ENCODE data around the gene ZBTB26.
"Not testable (repeated sequence)": the region's sequence is repeated elsewhere in the genome, so short reads cannot be mapped to it uniquely, and the experiment has no call there.

Gene ZBTB26

GRCh38 chr9:122940749-122941581 lies 9.7 kb upstream of the ZBTB26 start, which contains the start of gene RABGAP1:
TSS of gene RABGAP1 (plus strand) at chr9:122941020. CDS start at chr9:122957060, 16,040 bp downstream.
- Mint-ChIP-seq H3K9me3 (no peaks in the 10 kb centered on the region), H3K27me3 (no peaks in the 10 kb centered on the region), H3K4me3 (peak within 1 kb of the TSS; percentile 91), H3K4me1 (peaks cover 37% of the 10 kb centered on the region), H3K27ac (peak within 1 kb of the TSS; percentile 87), H3K36me3 (ENCODE audit: low read depth) (peaks cover 6% of the 10 kb centered on the region)
- peak; percentile 98 for DNase-seq
- ATAC-seq: peak; percentile 100

GRCh38 chr9:122940454-122940748 lies 9.1 kb upstream of the ZBTB26 start:
- ATAC-seq (no peak), DNase-seq (no peak)
- Mint-ChIP-seq H3K27ac (peak overlapping the region; percentile 86), H3K27me3 (no peaks in the 10 kb centered on the region), H3K36me3 (ENCODE audit: low read depth) (peaks cover 6% of the 10 kb centered on the region), H3K4me3 (peak overlapping the region; percentile 91), H3K9me3 (no peaks in the 10 kb centered on the region), H3K4me1 (peaks cover 32% of the 10 kb centered on the region)

GRCh38 chr9:122939601-122940000 lies 8.3 kb upstream of the ZBTB26 start:
- Mint-ChIP-seq H3K36me3 (ENCODE audit: low read depth) (peaks cover 6% of the 10 kb centered on the region), H3K4me1 (peaks cover 29% of the 10 kb centered on the region), H3K27ac (no peak overlapping the region), H3K4me3 (peak overlapping the region; percentile 32), H3K27me3 (no peaks in the 10 kb centered on the region), H3K9me3 (no peaks in the 10 kb centered on the region)
- ATAC-seq (no peak), DNase-seq (no peak)

GRCh38 chr9:122936883-122937282 lies 5.6 kb upstream of the ZBTB26 start:
- DNase-seq (no peak), ATAC-seq (no peak)
- Mint-ChIP-seq H3K4me3 (no peak overlapping the region), H3K36me3 (ENCODE audit: low read depth) (peaks cover 6% of the 10 kb centered on the region), H3K27ac (no peak overlapping the region), H3K4me1 (peaks cover 27% of the 10 kb centered on the region), H3K9me3 (no peaks in the 10 kb centered on the region), H3K27me3 (no peaks in the 10 kb centered on the region)

- H3K27ac Mint-ChIP-seq: no peak overlapping the region
- H3K4me3 Mint-ChIP-seq: no peak overlapping the region
- no peaks in the 10 kb centered on the region for H3K9me3 Mint-ChIP-seq
- no peak for ATAC-seq
- no peaks in the 10 kb centered on the region for H3K27me3 Mint-ChIP-seq
- H3K36me3 Mint-ChIP-seq (ENCODE audit: low read depth): peaks cover 6% of the 10 kb centered on the region
- DNase-seq: no peak
- H3K4me1 Mint-ChIP-seq: peaks cover 24% of the 10 kb centered on the region
Observed at GRCh38 chr9:122936464-122936863, 5.2 kb upstream of the ZBTB26 start.

GRCh38 chr9:122930541-122931225 lies 629 bp downstream of the ZBTB26 start:
- Mint-ChIP-seq H3K36me3 (ENCODE audit: low read depth) (peaks cover 2% of the 10 kb centered on the region), H3K4me3 (no peak overlapping the region), H3K4me1 (peaks cover 14% of the 10 kb centered on the region), H3K27ac (no peak overlapping the region), H3K27me3 (no peaks in the 10 kb centered on the region), H3K9me3 (no peaks in the 10 kb centered on the region)
- no peak for ATAC-seq
- no peak for DNase-seq

GRCh38 chr9:122929796-122930354 lies 1.4 kb downstream of the ZBTB26 start:
- Mint-ChIP-seq H3K4me3 (no peak overlapping the region), H3K4me1 (peaks cover 12% of the 10 kb centered on the region), H3K9me3 (no peaks in the 10 kb centered on the region), H3K27ac (no peak overlapping the region), H3K36me3 (ENCODE audit: low read depth) (peaks cover 2% of the 10 kb centered on the region), H3K27me3 (no peaks in the 10 kb centered on the region)
- ATAC-seq (no peak), DNase-seq (no peak)

GRCh38 chr9:122923947-122924346 lies 7.4 kb downstream of the ZBTB26 start:
- H3K4me3 Mint-ChIP-seq: no peak overlapping the region
- no peaks in the 10 kb centered on the region for H3K27me3 Mint-ChIP-seq
- DNase-seq (no peak), ATAC-seq (no peak)
- peaks cover 18% of the 10 kb centered on the region for H3K36me3 Mint-ChIP-seq (ENCODE audit: low read depth)
- H3K27ac Mint-ChIP-seq: peak overlapping the region; percentile 45
- H3K4me1 Mint-ChIP-seq: peaks cover 6% of the 10 kb centered on the region
- H3K9me3 Mint-ChIP-seq: no peaks in the 10 kb centered on the region

- Mint-ChIP-seq H3K27ac (no peak overlapping the region), H3K27me3 (no peaks in the 10 kb centered on the region), H3K36me3 (ENCODE audit: low read depth) (peaks cover 18% of the 10 kb centered on the region), H3K4me3 (no peak overlapping the region), H3K4me1 (peaks cover 6% of the 10 kb centered on the region), H3K9me3 (no peaks in the 10 kb centered on the region)
- DNase-seq (no peak), ATAC-seq (no peak)
Observed at GRCh38 chr9:122922713-122923112, 8.6 kb downstream of the ZBTB26 start.

GRCh38 chr9:122918310-122918709 lies 13.0 kb downstream of the ZBTB26 start:
- DNase-seq: no peak
- peaks cover 18% of the 10 kb centered on the region for H3K36me3 Mint-ChIP-seq (ENCODE audit: low read depth)
- no peak overlapping the region for H3K27ac Mint-ChIP-seq
- peaks cover 7% of the 10 kb centered on the region for H3K4me1 Mint-ChIP-seq
- ATAC-seq: no peak
- no peaks in the 10 kb centered on the region for H3K27me3 Mint-ChIP-seq
- H3K9me3 Mint-ChIP-seq: no peaks in the 10 kb centered on the region
- H3K4me3 Mint-ChIP-seq: no peak overlapping the region

GRCh38 chr9:122912964-122913673 lies 18.2 kb downstream of the ZBTB26 start, which contains the start of gene ZBTB6:
TSS of gene ZBTB6 (minus strand) at chr9:122913323. CDS start at chr9:122912072, 1,251 bp downstream.
- Mint-ChIP-seq H3K36me3 (ENCODE audit: low read depth) (peaks cover 32% of the 10 kb centered on the region), H3K4me3 (peak within 1 kb of the TSS; percentile 100), H3K9me3 (no peaks in the 10 kb centered on the region), H3K4me1 (peaks cover 36% of the 10 kb centered on the region), H3K27ac (peak within 1 kb of the TSS; percentile 96), H3K27me3 (no peaks in the 10 kb centered on the region)
- DNase-seq: peak; percentile 69
- ATAC-seq: peak; percentile 98

- Mint-ChIP-seq H3K4me3 (peak overlapping the region; percentile 100), H3K36me3 (ENCODE audit: low read depth) (peaks cover 37% of the 10 kb centered on the region), H3K27me3 (no peaks in the 10 kb centered on the region), H3K27ac (peak overlapping the region; percentile 96), H3K9me3 (no peaks in the 10 kb centered on the region), H3K4me1 (peaks cover 36% of the 10 kb centered on the region)
- ATAC-seq: no peak
- no peak for DNase-seq
Observed at GRCh38 chr9:122912671-122912963, 18.7 kb downstream of the ZBTB26 start.

GRCh38 chr9:122906122-122906521 lies 25.2 kb downstream of the ZBTB26 start:
- not testable (repeated sequence) for H3K4me3 Mint-ChIP-seq, H3K27me3 Mint-ChIP-seq, DNase-seq, ATAC-seq, H3K27ac Mint-ChIP-seq, H3K9me3 Mint-ChIP-seq
- H3K36me3 Mint-ChIP-seq (ENCODE audit: low read depth): peaks cover 24% of the 10 kb centered on the region
- peaks cover 35% of the 10 kb centered on the region for H3K4me1 Mint-ChIP-seq

- H3K4me1 Mint-ChIP-seq: peaks cover 35% of the 10 kb centered on the region
- peak; percentile 94 for DNase-seq
- no peaks in the 10 kb centered on the region for H3K9me3 Mint-ChIP-seq
- peaks cover 18% of the 10 kb centered on the region for H3K36me3 Mint-ChIP-seq (ENCODE audit: low read depth)
- ATAC-seq: peak; percentile 92
- no peaks in the 10 kb centered on the region for H3K27me3 Mint-ChIP-seq
- H3K4me3 Mint-ChIP-seq: peak within 1 kb of the TSS; percentile 93
- peak within 1 kb of the TSS; percentile 99 for H3K27ac Mint-ChIP-seq
Observed at GRCh38 chr9:122904823-122905710, 26.2 kb downstream of the ZBTB26 start, which contains the start of gene RC3H2. TSS of gene RC3H2 (minus strand) at chr9:122905359. CDS start at chr9:122897509, 7,850 bp downstream.
